DND-41 (cell line): ENCODE measurements around the gene MARCHF3.

Experiments
- EZH2 ChIP-seq: IDR thresholded peaks from 3 replicates; pipeline ENCODE4 v1.6.1; 2012; ENCODE audit warnings: borderline replicate concordance, low read depth, mild to moderate bottlenecking, moderate library complexity, low read length, inconsistent platforms; ENCODE audit not compliant: severe bottlenecking
- TF ChIP-seq, protein P1 (sequence below): IDR thresholded peaks from 2 replicates; pipeline ENCODE4 v1.5.1; 2012; ENCODE audit warnings: borderline replicate concordance, low read length, moderate library complexity, mild to moderate bottlenecking; ENCODE audit not compliant: poor library complexity, severe bottlenecking; ENCODE audit errors: extremely low read depth

GRCh38 chr5:126981701-126982100 is 48.7 kb downstream of the MARCHF3 start:
- TF ChIP-seq, protein P1, sequence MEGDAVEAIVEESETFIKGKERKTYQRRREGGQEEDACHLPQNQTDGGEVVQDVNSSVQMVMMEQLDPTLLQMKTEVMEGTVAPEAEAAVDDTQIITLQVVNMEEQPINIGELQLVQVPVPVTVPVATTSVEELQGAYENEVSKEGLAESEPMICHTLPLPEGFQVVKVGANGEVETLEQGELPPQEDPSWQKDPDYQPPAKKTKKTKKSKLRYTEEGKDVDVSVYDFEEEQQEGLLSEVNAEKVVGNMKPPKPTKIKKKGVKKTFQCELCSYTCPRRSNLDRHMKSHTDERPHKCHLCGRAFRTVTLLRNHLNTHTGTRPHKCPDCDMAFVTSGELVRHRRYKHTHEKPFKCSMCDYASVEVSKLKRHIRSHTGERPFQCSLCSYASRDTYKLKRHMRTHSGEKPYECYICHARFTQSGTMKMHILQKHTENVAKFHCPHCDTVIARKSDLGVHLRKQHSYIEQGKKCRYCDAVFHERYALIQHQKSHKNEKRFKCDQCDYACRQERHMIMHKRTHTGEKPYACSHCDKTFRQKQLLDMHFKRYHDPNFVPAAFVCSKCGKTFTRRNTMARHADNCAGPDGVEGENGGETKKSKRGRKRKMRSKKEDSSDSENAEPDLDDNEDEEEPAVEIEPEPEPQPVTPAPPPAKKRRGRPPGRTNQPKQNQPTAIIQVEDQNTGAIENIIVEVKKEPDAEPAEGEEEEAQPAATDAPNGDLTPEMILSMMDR = no peak
- TF ChIP-seq EZH2 = no peak
